Mesothelial cell of epicardium (in vitro differentiated cells): ENCODE results near the gene ITPR2. TPM values are rescaled to one million over a fixed set of nuclear protein-coding genes. Genes with fewer than 3 reads are reported as not detected.

Experiments used
- DNase-seq, 2 experiments: peaks; one replicate each; pipeline ENCODE4 v3.0.0; 2021; ENCODE audit warnings: low spot score in 2 of 2; ENCODE audit not compliant: unreplicated experiment in 2 of 2
- H3K27ac Mint-ChIP-seq: 2 replicates; pipeline ENCODE4 v1.8.0; 2021; ENCODE audit warnings: mixed read lengths
- H3K27me3 Mint-ChIP-seq: 2 replicates; pipeline ENCODE4 v1.8.0; 2021; ENCODE audit warnings: low read depth, mixed read lengths
- H3K36me3 Mint-ChIP-seq: 2 replicates; pipeline ENCODE4 v1.8.0; 2021; ENCODE audit warnings: mixed read lengths
- H3K4me1 Mint-ChIP-seq: 2 replicates; pipeline ENCODE4 v1.8.0; 2021; ENCODE audit warnings: mixed read lengths
- H3K4me3 Mint-ChIP-seq: 2 replicates; pipeline ENCODE4 v1.8.0; 2021; ENCODE audit warnings: mild to moderate bottlenecking, moderate library complexity, mixed read lengths
- H3K9me3 Mint-ChIP-seq: 2 replicates; pipeline ENCODE4 v1.8.0; 2021; ENCODE audit warnings: mixed read lengths
- CTCF ChIP-seq: fragments of 200-600 bp; sonication (generic); IDR thresholded peaks from one replicate; pipeline ENCODE4 v1.5.0; 2021; ENCODE audit warnings: antibody characterized with exemption; ENCODE audit not compliant: unreplicated experiment
- total RNA-seq: library from RNA; stranded (reverse); gene quantifications from 3 replicates; pipeline ENCODE4 v1.2.1, GENCODE V29; 2021

Gene ITPR2
- total RNA-seq, 1 donor from 2014 or later = 62.3 TPM

DNA sequence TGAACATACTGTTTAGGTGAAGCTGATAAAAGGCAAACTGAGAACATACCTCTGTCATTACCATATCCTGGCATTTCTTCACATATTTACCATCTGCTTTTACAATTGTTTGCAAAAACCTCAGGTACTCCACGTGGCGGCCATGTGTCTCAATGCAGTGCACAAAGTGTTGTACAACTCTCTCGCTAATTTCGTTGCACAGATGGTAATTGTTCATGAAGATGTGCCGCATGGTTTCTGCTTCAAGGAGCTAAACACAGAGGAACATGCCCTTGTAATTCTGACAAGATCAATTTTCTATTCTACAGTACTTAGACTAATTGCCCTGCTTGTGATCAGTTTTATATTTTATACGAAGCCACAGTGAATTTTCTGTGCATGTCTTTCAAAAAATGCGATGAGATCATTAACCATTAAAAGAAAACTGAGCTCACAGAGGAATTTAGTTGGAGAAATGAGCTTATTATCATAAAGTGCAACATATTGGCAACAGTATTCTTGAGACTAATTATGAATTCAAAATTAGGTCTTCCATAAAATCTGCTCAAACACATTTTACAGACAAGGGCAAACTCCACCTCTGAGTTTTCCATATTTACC, 233.8 kb downstream of the ITPR2 start:
- Mint-ChIP-seq H3K9me3 (no peaks in the 10 kb centered on the region), H3K27ac (no peak overlapping the region), H3K36me3 (peaks cover 25% of the 10 kb centered on the region), H3K4me3 (no peak overlapping the region), H3K27me3 (no peaks in the 10 kb centered on the region), H3K4me1 (no peaks in the 10 kb centered on the region)
- DNase-seq = no peak
- no peak for TF ChIP-seq CTCF

GRCh38 chr12:26595806-26596205, 237.2 kb downstream of the ITPR2 start:
- Mint-ChIP-seq H3K9me3 (peaks cover 3% of the 10 kb centered on the region), H3K4me1 (no peaks in the 10 kb centered on the region), H3K27me3 (no peaks in the 10 kb centered on the region), H3K36me3 (peaks cover 34% of the 10 kb centered on the region), H3K27ac (no peak overlapping the region), H3K4me3 (no peak overlapping the region)
- no peak for DNase-seq
- TF ChIP-seq CTCF = no peak

DNA sequence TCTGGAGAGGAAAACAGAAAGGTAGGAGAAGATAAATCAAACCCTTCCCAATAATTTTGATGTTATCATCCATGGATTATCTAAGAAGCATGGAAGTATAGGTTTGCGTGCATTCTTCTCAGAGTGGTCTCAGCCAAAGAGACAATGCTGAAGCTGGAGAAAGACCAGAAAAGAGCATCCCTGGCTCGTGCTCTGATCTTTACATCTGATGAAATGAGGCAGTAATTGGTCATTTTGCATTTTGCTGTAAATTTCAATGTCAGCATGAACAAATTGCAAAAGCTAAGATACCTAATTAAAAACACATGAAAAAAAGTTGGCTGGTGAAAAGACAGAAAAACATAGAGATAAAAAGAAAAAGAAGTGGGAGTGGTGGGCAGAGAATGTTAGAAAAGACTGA, 252.4 kb downstream of the ITPR2 start:
- Mint-ChIP-seq H3K4me3 (no peak overlapping the region), H3K27me3 (no peaks in the 10 kb centered on the region), H3K27ac (no peak overlapping the region), H3K9me3 (no peaks in the 10 kb centered on the region), H3K4me1 (peaks cover 3% of the 10 kb centered on the region), H3K36me3 (peaks cover 19% of the 10 kb centered on the region)
- TF ChIP-seq CTCF = no peak
- DNase-seq = no peak

DNA sequence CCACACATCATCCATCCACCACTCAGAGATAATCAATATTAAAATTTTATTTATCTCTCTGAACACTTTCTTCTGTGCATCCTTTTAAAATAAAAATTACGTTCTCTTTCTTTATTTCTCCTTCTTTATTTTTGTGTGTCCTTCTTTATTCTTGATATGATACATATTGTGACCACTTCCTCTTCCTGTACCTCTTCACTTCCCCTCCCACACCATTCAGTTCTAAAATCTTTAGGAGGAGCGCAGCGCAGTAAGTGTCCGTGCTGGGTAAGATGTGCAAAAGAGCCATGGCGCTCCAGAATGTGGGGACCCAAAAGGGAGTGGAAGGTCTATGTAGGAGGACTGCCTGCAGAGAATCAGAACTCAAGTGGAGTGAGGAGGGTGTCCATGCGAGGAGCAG, 256.7 kb downstream of the ITPR2 start:
- H3K36me3 Mint-ChIP-seq = peaks cover 32% of the 10 kb centered on the region
- no peak overlapping the region for H3K4me3 Mint-ChIP-seq
- no peak for TF ChIP-seq CTCF
- no peak for DNase-seq
- no peaks in the 10 kb centered on the region for H3K27me3 Mint-ChIP-seq
- H3K27ac Mint-ChIP-seq = no peak overlapping the region
- H3K4me1 Mint-ChIP-seq = peaks cover 13% of the 10 kb centered on the region
- no peaks in the 10 kb centered on the region for H3K9me3 Mint-ChIP-seq

GRCh38 chr12:26573225-26573909, 259.6 kb downstream of the ITPR2 start:
- Mint-ChIP-seq H3K36me3 (peaks cover 26% of the 10 kb centered on the region), H3K27ac (no peak overlapping the region), H3K4me3 (no peak overlapping the region), H3K9me3 (no peaks in the 10 kb centered on the region), H3K27me3 (no peaks in the 10 kb centered on the region), H3K4me1 (peaks cover 10% of the 10 kb centered on the region)
- DNase-seq = no peak
- no peak for TF ChIP-seq CTCF
